VCaP (cell line): ENCODE data around the gene GNRH2.

Source experiments
- H3K27ac ChIP-seq: fragments of 450-650 bp; 2 replicates; pipeline ENCODE4 v1.5.1; 2017
- TF ChIP-seq, protein P1 (sequence below): fragments of 450-650 bp; conservative IDR thresholded peaks from 2 replicates; pipeline ENCODE4 v1.5.1; 2017; ENCODE audit warnings: mild to moderate bottlenecking, moderate library complexity

The GNRH2 gene

DNA sequence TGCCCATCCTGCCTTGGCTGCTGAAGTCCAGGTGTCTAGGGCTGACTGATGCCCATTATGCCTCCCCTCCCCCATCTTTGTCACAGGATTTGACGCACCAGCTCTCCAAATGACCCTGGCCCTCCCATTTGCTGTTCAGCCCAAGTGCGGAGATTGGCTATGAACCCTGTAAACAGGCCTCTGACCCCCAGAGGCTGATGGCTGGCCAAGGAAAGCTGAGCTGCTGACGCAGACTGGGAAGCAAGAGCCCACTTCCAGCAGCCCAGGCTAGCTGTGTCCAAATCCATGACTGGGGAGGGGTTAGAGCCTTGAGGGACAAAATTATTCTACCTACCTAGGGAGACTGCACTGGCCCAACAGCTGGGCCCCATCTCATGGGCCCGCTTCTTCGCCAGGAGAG is 797 bp upstream of the GNRH2 start:
- TF ChIP-seq, protein P1, sequence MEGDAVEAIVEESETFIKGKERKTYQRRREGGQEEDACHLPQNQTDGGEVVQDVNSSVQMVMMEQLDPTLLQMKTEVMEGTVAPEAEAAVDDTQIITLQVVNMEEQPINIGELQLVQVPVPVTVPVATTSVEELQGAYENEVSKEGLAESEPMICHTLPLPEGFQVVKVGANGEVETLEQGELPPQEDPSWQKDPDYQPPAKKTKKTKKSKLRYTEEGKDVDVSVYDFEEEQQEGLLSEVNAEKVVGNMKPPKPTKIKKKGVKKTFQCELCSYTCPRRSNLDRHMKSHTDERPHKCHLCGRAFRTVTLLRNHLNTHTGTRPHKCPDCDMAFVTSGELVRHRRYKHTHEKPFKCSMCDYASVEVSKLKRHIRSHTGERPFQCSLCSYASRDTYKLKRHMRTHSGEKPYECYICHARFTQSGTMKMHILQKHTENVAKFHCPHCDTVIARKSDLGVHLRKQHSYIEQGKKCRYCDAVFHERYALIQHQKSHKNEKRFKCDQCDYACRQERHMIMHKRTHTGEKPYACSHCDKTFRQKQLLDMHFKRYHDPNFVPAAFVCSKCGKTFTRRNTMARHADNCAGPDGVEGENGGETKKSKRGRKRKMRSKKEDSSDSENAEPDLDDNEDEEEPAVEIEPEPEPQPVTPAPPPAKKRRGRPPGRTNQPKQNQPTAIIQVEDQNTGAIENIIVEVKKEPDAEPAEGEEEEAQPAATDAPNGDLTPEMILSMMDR, result no peak
- peak overlapping the region; percentile 96 for H3K27ac ChIP-seq

DNA sequence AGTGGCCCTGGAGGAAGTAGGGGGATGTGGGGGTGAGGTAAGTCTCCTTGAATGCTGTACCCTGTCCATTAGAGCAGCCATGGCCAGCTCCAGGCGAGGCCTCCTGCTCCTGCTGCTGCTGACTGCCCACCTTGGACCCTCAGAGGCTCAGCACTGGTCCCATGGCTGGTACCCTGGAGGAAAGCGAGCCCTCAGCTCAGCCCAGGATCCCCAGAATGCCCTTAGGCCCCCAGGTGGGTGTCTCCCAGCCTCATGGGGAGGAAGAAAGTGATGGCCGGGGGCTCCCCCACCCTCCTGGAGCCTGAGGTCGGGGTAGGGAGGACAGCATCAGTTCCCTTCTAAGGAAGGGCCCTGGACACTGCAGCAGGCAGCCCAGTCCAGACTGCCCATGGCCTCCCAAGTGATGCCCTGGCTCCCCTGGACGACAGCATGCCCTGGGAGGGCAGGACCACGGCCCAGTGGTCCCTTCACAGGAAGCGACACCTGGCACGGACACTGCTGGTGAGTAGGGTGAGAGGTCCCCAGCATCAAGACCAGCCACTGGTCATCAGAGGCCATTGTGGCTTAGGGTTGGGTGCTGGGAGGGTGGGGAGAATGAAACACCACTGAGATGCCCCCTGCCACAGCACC is 1.0 kb downstream of the GNRH2 start:
- TF ChIP-seq, protein P1, result no peak
- H3K27ac ChIP-seq, result peak overlapping the region; percentile 96

DNA sequence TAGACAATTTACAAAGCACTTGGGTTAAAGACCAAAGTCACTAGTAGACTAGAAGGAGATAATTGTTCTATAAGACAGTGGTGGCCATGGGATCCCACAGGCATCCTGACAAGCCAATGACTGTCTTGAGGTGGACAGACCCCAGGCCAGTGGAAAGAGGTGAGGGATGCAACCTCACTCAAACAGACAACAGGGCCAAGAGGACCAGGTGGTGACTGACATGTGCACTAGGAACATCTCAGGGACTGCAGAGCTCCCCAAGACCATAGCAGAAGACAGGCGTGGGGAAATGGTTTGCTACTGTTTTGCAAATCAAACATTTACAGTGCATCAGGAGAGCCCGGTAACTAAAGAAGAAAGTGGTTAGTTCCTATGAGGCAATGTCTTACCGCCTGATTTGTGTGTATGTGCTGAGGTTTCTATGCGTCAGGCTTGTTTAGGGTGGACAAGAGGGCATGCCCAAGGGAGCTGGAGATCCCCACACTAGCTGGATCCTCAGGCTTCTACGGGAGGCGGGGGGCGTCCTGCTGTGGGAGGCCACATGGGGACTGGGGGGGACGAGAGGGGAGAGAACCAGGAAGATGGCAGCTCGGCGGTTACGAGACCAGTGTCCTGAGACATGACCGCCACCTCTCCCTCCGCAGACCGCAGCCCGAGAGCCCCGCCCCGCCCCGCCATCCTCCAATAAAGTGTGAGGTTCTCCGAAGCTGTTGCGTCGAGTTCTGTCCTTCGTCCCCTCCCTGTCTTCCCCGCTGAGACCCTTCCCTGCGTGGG is 1.8 kb downstream of the GNRH2 start:
- H3K27ac ChIP-seq, result peak overlapping the region; percentile 96
- TF ChIP-seq, protein P1, result no peak

DNA sequence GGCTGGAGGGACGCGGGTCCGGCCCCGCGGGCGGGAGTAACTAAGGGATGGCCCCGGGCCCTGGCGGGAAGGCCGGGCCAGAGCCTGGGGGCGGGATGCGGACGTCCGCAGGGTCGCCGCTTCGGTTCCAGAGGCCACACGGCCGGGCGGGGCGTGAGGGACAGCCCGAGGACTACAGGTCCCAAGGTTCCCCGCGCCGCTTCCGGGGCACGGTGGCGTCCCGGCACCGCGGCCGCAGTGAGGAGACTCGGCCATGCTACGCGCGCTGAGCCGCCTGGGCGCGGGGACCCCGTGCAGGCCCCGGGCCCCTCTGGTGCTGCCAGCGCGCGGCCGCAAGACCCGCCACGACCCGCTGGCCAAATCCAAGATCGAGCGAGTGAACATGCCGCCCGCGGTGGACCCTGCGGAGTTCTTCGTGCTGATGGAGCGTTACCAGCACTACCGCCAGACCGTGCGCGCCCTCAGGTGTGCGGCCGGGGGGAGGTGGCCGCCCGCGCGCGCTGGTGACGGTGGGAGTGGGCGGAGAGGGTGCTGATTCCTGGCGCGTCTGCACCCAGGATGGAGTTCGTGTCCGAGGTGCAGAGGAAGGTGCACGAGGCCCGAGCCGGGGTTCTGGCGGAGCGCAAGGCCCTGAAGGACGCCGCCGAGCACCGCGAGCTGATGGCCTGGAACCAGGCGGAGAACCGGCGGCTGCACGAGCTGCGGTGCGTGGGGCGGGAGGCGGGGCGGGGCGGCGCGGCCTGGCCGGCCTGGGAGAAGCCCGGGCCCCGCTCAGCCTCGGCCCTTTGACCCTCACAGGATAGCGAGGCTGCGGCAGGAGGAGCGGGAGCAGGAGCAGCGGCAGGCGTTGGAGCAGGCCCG is 2.6 kb downstream of the GNRH2 start, which contains the start of gene MRPS26:
Gene MRPS26, plus strand, starts transcription at position 237 of the 861 bp plus-strand sequence. Its CDS starts 17 bp downstream, at position 254.
- H3K27ac ChIP-seq, result peak within 1 kb of the TSS; percentile 96
- TF ChIP-seq, protein P1, result no peak

DNA sequence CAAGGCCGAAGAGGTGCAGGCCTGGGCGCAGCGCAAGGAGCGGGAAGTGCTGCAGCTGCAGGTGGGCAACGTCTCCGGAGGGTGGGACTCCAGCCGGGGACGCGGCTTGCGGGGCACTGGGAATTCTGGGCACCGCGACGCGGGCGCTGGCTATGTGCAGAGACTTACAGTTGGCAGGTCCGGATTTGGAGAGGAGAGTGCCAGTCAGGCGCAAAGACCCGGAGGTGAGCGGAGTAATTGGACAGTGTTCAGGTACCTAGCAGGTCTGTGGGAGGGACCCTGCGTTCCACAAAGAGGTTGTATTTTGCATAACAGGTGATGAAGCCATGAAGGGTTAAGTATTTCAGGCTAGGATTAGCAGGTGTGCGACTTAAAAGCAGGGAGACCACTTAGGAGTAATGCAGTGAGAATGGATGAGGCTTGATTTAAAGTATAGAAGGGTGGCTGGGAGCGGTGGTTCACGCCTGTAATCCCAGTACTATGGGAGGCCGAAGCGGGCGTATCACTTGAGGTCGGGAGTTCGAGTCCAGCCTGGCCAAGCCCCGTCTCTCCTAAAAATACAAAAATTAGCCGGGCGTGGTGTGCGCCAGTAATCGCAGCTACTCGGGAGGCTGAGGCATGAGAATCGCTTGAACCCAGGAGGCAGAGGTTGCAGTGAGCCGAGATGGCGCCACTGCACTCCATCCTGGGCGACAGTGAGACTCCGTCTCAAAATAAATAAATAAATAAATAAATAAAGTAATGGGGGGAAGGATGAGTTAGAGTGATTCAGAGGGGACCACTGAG is 3.4 kb downstream of the GNRH2 start:
- peak overlapping the region; percentile 96 for H3K27ac ChIP-seq
- TF ChIP-seq, protein P1, result no peak

DNA sequence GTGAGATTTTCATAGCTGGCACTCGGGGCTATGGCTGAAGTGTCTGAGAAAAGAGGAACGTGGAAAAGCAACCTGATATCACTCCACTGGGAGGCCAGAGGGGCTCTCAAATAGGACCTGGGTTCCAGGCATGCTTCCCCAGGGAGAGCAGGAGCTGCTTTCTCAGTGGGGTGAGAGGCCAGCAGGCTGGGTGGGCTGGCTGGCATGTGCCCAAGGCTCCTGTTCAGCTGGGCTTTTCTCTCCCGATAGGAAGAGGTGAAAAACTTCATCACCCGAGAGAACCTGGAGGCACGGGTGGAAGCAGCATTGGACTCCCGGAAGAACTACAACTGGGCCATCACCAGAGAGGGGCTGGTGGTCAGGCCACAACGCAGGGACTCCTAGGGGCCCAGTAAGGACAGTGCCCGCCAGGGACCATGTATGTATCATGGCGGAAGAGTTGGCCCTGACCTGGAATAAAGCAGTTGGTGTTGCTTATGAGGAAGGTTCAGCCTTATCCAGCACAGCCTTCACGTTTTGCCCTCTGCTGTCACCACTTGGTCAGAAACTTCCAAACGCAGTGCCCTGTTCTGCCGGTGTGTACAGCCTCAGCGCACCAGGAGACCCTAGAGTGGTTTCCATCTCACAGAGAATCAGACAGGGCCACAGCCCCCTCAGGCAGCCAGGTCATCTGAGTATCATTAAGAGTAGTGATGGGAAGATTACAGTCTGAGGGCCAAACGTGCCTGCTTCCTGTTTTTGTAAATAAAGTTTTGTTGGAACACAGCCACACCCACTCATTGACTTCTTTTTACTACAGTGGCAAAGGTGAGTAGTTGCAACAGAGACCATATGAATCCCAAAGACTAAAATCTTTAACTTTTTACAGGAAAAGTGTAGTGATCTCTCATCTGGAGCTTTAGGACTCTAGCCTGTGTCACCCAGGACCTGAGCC is 4.3 kb downstream of the GNRH2 start:
- peak overlapping the region; percentile 96 for H3K27ac ChIP-seq
- TF ChIP-seq, protein P1, result no peak
